ENCODE results near the gene PHF1.

Gene PHF1

DNA sequence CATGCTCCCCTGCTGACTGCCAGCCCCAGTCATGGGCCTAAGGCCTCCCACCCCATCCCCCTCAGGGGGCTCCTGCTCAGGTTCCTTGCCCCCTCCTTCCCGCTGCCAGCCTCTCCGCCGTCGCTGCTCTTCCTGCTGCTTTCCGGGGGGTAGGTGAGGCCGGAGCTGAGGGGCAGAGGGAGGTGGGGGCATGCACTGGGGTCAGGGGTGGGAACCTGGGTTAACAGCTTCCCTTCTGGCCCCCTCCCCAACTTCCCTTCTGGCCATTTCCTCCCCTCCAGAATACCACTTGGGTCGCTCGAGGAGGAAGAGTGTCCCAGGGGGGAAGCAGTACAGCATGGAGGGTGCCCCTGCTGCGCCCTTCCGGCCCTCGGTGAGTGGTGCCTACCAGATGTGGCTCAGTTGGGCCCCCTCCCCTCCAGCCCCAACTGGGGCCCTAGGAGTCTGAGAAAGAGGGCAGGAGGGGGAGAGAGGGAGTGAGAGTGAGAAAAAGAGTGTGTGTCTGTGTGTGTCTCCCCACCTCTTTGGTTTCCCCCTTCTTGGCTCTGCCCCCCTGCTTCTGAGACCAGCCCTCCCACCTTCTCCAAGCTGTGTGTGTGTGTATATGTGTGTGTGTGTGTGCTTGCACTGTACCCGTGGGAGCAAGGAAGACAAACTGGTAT lies 21.2 kb downstream of the PHF1 start:
- peak; percentile 47 for DNase-seq (ENCODE audit: low spot score)

DNA sequence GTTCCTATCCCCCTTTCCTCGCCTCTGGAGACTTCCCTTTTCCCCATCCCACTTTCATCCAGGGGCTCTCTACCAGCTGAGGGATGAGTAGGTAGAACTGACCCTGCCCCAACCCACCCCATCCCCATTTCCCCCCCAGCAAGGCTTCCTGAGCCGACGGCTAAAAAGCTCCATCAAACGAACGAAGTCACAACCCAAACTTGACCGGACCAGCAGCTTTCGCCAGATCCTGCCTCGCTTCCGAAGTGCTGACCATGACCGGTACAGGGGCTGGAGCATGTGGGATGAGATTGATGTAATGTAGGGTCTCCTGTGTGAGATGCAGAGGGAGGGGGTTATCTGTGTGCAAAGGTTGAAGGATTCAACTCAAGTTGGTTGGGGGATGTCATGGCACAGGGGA lies 21.7 kb downstream of the PHF1 start:
- no peak for DNase-seq (ENCODE audit: low spot score)

DNA sequence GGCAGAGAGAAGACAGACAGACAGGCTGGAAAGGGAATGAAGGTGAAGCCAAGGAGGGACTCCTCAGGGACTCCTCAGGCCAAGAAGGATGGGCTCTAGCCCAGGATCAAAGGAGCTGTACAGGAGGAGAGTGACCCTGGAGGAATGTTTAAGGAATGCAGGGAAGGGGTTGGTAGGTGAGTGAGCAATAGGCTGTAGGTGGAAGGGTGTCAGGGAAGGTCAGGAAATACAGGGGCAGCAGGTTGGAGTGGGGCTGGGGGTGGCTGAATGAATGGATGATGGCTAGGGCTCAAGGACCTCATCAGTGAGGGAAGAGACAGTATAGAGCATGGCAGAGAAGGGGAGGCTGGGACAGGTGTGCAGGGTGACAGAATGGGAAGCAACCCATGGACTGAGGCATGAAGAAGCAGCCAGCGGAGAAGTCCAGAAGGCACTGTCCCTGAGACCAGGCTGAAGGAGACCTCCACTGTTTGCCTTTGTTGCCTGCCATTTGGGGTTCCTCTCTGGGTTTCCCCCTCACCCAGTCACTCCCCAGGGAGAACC lies 22.3 kb downstream of the PHF1 start:
- DNase-seq (ENCODE audit: low spot score): no peak

DNA sequence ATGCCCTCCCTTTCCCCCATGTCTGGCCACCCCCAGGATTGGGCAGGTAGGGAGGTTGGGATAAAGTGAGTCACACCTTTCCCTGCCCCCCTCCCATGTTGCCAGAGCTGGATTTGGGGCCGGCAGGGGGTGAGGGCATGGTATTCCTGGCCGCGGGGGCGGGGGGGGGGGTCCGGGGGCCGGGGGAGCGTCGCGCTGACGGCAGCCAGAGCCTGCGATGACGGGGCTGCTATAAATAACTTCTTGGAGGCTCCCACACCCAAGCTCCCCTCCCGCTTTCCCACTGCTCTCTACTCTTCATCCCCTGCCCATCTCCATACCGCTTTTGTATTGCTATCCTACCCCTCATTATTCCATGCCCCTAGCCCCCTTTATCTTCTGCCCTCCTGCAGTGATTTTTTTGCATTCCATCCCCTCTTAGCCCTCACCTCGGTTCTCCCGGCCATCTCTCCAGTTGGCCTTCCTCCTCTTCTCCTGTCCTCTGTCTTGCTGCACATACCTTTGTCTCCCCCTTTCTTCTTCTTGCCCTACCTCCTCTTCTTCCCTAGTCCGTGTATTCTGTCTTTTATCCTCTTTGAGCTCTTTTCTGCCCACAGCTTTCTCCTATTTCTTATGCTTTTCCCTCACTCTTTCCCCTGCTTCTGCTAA lies 22.9 kb downstream of the PHF1 start:
- no peak for DNase-seq (ENCODE audit: low spot score)

DNA sequence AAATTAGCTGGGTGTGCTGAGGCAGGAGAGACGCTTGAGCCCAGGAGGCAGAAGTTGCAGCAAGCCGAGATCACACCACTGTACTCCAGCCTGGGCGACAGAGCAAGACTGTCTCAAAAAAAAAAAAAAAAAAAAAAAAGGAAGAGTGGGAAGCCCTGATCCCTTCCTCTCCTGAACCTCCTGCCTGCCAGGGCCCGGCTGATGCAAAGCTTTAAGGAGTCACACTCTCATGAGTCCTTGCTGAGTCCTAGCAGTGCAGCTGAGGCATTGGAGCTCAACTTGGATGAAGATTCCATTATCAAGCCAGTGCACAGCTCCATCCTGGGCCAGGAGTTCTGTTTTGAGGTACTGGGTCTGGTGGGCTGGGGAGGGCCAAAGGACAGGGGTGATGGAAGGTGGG lies 24.1 kb downstream of the PHF1 start:
- no peak for DNase-seq (ENCODE audit: low spot score)

DNA sequence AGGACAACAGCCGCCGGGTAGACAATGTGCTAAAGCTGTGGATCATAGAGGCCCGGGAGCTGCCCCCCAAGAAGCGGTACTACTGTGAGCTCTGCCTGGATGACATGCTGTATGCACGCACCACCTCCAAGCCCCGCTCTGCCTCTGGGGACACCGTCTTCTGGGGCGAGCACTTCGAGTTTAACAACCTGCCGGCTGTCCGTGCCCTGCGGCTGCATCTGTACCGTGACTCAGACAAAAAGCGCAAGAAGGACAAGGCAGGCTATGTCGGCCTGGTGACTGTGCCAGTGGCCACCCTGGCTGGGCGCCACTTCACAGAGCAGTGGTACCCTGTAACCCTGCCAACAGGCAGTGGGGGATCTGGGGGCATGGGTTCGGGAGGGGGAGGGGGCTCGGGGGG lies 26.9 kb downstream of the PHF1 start:
- DNase-seq (ENCODE audit: low spot score): no peak

DNA sequence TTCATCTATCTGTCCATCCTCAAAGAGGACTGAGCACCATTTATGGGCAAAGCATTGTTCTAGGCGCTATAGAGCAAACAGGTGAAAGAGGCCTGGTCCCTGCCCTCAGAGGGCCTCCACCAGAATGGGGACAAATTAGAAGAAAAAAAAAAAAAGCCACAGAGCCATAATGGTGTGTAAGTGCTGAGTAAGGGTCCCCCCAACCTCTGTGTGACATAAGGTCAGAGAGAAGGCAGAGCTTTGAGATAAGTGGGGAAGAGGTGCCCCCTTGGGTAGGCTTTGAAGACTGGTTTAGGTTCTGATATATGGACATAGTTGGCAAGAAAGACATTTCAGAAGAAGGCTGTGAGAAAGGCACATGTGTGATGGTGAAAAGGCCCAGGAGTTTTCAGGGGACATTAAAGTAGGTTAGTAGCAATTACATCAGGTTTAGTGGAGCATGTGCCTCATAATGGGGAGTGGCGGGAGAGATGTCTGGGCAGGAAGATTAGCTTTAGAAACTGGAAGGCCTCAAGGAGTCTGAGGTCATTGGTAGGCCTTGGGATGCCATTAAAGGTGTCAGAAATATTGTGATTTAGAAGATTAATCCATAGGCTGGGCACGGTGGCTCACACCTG lies 28.3 kb downstream of the PHF1 start:
- DNase-seq (ENCODE audit: low spot score): no peak

DNA sequence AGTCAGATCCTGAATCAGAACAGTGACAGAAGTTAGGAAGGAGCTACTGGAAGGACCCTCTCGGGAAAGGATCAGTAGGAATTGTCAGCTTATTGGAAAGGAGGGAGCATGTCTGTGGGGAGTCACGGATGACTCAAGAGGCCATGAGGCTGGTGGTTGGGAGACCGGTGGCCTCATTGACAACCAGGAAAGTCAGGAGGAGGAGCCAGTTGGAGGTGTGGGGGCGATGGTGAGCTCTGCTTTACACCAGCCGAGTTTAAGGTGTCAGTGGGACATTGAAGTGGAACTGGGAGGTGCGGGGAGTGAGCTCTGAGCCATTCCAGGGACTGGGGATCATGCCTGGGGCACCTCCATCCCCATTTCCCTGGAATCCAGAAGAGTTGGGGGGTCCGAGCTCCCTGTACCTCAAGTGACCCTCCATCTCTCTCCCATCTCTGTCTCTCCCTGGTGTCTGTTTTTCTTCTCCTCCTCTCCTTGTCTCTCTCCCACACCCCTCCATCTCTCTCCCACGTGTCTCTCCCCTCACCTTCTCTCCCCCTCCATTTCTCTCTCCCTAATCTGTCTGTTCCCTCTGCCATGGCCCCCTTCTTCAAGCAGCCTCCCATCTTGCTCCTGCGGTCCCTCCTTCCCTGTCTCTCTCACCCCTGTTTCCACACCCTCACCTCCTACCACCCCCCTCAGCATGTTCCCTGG lies 29.3 kb downstream of the PHF1 start:
- DNase-seq (ENCODE audit: low spot score): no peak

DNA sequence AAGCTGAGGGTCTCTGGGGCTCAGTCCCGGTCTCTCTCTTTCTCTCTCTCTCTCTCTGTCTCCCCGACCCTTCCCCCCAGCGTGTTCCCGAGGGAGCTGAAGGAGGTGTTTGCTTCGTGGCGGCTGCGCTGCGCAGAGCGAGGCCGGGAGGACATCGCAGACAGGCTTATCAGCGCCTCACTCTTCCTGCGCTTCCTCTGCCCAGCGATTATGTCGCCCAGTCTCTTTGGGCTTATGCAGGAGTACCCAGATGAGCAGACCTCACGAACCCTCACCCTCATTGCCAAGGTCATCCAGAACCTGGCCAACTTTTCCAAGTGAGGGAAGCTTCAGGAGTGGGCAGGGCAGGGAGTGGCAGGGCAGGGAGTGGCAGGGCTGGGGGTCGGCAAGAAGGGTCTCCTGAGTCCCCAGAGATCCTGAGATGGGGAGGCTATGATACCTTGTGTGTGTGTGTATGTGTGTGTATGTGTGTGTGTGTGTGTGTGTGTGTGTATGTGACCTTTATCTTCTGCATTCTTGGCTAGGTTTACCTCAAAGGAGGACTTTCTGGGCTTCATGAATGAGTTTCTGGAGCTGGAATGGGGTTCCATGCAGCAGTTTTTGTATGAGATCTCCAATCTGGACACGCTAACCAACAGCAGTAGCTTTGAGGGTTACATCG lies 30.0 kb downstream of the PHF1 start:
- no peak for DNase-seq (ENCODE audit: low spot score)

DNA sequence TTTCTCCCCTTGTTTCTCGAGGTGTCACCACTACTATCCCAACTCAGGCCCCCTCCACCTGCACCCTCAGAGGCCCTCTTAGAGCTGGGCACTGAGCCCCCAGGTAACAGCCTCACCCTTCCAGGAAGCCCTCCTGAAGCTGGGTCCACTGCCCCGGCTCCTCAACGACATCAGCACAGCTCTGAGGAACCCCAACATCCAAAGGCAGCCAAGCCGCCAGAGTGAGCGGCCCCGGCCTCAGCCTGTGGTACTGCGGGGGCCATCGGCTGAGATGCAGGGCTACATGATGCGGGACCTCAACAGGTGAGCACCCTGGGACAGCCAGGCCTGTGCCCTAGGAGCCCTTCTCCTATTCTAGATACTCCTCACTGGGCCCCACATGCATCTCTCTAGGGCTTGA lies 30.6 kb downstream of the PHF1 start:
- DNase-seq (ENCODE audit: low spot score): no peak

DNA sequence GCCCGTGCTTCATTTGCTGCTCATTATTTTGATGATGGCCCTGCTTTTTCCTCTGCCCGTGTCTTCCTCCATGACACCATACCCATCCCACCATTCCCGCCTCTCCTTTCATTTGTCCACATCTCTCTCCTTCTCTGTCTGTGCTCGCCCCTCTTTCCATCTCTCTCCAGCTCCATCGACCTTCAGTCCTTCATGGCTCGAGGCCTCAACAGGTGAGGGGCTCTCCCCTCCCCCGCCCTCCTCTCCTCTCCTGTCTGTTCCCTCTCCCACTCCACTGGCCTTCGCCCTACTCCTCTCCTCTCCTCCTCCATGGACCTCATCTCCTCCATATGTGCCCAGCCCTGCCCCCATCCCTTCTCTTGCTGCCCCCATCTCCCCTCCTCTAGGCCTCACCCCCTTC lies 31.5 kb downstream of the PHF1 start:
- no peak for DNase-seq (ENCODE audit: low spot score)

DNA sequence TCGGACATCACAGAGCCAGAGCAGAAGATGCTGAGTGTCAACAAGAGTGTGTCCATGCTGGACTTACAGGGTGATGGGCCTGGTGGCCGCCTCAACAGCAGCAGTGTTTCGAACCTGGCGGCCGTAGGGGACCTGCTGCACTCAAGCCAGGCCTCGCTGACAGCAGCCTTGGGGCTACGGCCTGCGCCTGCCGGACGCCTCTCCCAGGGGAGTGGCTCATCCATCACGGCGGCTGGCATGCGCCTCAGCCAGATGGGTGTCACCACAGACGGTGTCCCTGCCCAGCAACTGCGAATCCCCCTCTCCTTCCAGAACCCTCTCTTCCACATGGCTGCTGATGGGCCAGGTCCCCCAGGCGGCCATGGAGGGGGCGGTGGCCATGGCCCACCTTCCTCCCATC lies 32.2 kb downstream of the PHF1 start:
- DNase-seq (ENCODE audit: low spot score): no peak

DNA sequence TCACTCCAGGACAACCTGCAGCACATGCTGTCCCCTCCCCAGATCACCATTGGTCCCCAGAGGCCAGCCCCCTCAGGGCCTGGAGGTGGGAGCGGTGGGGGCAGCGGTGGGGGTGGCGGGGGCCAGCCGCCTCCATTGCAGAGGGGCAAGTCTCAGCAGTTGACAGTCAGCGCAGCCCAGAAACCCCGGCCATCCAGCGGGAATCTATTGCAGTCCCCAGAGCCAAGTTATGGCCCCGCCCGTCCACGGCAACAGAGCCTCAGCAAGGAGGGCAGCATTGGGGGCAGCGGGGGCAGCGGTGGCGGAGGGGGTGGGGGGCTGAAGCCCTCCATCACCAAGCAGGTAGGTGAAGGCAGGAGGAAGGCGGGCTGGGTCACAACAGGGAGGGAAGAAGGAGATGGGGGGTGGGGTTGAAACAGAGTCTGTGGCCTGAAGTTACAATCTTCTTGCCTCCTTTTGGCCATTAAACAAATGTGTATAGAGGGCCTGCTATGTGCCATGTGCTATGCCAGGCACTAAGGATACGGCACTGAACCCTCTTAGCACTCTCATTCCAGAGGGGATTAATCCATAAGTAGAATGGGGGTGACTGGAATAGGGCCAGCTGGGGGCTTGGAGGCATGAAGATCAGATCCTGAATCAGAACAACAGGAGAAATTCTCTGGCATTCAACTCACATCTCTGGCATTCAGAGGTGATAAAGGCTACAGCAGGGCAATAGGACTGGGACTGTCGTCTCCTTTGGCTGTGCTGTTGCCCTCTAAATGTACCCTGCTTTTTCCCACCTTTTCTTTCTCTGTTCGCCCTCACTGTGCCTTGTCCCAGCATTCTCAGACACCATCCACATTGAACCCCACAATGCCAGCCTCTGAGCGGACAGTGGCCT lies 33.0 kb downstream of the PHF1 start:
- DNase-seq (ENCODE audit: low spot score): no peak

DNA sequence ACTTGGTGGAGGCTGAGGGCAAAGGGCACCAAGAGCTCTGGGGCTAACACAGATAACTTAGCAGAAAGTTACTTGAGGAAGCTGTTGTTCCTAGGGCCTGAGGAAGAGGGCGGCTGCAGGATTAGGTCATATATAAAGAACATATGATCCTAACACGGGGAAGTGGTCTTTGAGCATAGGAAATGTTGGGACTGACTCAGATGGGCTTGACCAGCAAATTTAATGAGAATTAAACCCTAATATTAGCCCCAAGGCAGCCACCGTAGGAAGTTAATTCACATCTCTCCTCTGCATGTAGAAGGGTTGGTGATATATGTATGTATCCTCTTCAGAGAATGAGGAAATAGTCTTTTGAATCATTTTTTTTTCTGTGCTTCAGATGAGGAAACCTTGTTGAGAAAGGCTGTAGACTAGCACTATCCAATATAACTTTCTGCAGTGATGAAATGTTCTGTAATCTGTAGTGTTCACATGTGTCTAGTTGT lies 34.3 kb downstream of the PHF1 start:
- DNase-seq (ENCODE audit: low spot score): no peak

DNA sequence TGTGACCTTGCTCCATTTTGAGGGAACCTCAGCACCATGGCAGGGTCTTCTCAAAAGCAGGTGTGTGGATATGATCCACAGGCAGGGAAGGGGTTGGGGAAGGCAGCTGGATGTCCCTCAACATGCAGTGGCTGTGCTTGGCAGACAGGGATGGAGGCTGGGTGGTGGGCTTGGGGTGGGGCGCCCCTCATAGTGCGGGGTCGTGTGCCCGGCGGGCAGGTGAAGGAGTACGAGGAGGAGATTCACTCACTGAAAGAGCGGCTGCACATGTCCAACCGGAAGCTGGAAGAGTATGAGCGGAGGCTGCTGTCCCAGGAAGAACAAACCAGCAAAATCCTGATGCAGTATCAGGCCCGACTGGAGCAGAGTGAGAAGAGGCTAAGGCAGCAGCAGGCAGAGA lies 35.5 kb downstream of the PHF1 start:
- DNase-seq (ENCODE audit: low spot score): no peak

DNA sequence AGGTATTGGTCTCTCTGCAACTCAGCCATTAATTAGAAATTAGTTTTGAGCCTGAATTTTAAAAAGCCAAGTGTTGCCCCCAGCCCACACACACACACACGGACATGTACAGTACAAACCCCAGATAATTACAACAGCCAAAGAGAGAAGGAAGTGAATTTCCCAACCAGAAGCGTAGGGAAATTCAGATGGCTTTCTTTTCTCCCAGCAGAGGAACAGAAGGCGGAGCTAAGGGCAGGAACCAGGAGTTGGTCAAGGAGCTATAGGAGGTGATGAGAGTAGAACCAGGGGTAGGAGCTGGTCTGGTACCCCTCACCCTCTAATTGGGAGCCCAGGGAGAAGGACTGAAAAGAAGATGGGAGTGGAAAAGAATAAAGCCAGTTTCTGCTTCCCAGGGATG lies 39.6 kb downstream of the PHF1 start:
- no peak for DNase-seq (ENCODE audit: low spot score)

DNA sequence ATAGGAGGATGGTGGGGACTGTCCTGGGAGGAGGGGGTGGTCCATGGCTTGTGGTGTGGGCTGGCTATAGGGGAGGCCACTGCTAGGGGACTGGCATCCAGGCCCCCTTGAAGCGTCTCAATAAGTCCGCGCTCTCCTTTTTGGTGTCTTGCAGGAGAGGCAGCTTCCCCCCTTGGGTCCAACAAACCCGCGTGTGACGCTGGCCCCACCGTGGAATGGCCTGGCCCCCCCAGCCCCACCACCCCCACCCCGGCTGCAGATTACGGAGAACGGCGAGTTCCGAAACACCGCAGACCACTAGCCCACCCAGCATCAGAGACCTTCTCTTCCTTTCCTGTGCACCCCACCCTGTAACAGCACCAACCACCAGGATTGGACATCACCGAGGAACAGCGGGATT lies 40.8 kb downstream of the PHF1 start:
- DNase-seq (ENCODE audit: low spot score): no peak

DNA sequence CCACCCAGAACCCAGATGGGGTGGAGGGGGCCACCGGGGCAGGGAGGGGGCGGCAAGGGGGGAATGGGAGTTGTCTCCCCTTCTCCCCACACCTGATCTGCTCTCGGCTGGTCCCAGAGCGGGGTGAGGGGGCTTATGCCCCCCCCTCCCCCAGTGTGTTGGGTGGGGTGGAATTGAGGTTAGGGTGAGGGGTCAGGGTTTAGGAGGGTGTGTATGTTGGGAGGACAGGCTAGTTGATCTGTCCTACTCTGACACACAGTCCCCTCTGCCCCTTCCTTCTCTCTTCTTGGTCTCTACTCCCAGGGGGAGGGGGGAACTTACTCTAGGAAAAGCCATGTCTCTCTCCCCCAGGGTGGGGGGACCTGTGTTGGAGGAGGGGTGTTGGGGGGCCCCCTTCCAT lies 41.7 kb downstream of the PHF1 start:
- DNase-seq (ENCODE audit: low spot score): no peak

DNA sequence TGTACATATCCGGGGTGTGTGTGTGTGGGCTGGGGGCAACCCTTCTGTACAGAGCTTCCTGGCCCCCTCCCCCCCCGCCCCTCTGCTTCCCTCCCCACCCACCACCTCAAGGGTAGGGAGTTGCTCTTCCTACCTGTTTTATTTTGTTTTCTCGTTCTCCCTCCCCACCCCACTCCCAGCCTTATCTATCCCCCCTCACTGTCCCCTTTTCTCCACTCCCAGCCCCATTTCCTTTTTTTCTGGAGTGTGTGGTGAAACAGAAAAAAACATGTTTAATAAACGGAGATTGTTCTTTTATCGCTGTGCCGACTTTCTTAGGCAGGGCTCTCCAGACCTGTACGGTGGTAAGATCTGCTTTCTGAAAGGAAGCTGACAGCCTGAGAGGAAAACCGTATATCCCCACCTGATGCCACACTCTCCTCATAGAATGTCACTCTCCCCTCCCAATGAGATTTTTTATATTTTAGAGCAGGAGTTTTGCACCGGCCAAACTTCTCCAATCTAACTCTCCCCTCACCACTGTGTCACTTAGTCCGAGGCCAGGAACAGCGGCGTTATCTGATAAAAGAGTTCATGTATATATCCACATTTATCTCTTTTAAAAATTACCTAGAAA lies 42.7 kb downstream of the PHF1 start:
- no peak for DNase-seq (ENCODE audit: low spot score)
